HG02981 (cell line): ENCODE results near the gene FAM53B.

Experiments used
- ATAC-seq: cut with Tn5 transposase; IDR thresholded peaks from one replicate; pipeline ENCODE4 v1.9.1; 2021; ENCODE audit warnings: mild to moderate bottlenecking, moderate library complexity; ENCODE audit not compliant: unreplicated experiment

The FAM53B gene

GRCh38 chr10:124681626-124682552 lies 62.3 kb downstream of the FAM53B start:
- no peak for ATAC-seq

GRCh38 chr10:124681091-124681490 lies 63.1 kb downstream of the FAM53B start:
- no peak for ATAC-seq

GRCh38 chr10:124680675-124681074 lies 63.5 kb downstream of the FAM53B start:
- no peak for ATAC-seq

GRCh38 chr10:124679401-124679800 lies 64.8 kb downstream of the FAM53B start:
- no peak for ATAC-seq

- ATAC-seq, result no peak
Measured at GRCh38 chr10:124678557-124679240, 65.5 kb downstream of the FAM53B start.

- no peak for ATAC-seq
Measured at GRCh38 chr10:124677749-124678556, 66.2 kb downstream of the FAM53B start.

GRCh38 chr10:124677293-124677699 lies 66.9 kb downstream of the FAM53B start:
- no peak for ATAC-seq

GRCh38 chr10:124676416-124677062 lies 67.6 kb downstream of the FAM53B start:
- no peak for ATAC-seq

GRCh38 chr10:124675824-124676223 lies 68.4 kb downstream of the FAM53B start:
- no peak for ATAC-seq

GRCh38 chr10:124675261-124675660 lies 68.9 kb downstream of the FAM53B start:
- ATAC-seq, result no peak

GRCh38 chr10:124674768-124675222 lies 69.4 kb downstream of the FAM53B start:
- no peak for ATAC-seq

GRCh38 chr10:124672181-124672638 lies 72.0 kb downstream of the FAM53B start:
- no peak for ATAC-seq

- no peak for ATAC-seq
Measured at GRCh38 chr10:124671486-124672075, 72.6 kb downstream of the FAM53B start.

- ATAC-seq, result no peak
Measured at GRCh38 chr10:124670849-124671248, 73.3 kb downstream of the FAM53B start.

- no peak for ATAC-seq
Measured at GRCh38 chr10:124669824-124670654, 74.1 kb downstream of the FAM53B start.

- no peak for ATAC-seq
Measured at GRCh38 chr10:124669141-124669823, 74.9 kb downstream of the FAM53B start.

GRCh38 chr10:124668517-124669051 lies 75.6 kb downstream of the FAM53B start:
- ATAC-seq, result no peak
